Measurements from ENCODE around the gene RAI1.

DNA sequence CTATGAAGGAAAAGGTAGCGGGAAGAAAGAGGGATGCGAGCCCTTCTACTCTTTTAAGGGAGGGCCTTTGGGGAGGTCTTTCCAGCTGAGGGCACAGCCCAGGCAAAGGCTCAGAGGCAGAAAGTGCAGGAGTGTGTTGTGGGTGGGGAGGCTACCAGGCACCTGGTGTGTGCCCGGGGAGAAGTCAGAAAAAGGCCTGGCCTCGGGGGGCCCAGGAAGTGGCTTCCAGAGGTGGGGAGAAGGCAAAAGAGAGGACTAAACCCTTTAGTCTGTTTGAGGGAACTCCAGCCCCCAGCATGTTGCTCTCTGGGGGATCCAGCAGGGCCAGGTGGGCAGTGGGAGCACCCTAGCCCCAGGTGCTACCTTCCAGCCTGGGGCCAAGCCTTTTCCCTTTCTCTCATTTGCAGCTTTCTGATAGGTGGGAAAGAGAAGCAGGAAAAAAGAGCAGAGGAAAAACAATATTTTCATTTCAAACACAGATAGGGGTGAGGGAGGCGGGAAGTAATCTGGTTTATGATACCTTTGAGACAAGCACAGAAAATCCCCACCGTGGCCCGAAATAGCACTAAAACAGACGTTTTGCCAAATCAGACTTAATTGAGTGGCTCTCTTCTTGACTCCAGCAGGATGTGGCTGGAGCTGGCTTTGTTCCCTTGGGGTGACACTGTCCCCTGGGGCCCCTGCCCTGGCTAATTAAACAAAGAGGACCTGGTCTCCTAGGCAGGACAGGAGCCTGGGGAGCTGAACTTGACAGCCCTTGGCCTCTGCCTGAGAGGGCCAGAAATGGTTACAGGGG, 10.4 kb downstream of the RAI1 start:
- TF ChIP-seq, protein P1, sequence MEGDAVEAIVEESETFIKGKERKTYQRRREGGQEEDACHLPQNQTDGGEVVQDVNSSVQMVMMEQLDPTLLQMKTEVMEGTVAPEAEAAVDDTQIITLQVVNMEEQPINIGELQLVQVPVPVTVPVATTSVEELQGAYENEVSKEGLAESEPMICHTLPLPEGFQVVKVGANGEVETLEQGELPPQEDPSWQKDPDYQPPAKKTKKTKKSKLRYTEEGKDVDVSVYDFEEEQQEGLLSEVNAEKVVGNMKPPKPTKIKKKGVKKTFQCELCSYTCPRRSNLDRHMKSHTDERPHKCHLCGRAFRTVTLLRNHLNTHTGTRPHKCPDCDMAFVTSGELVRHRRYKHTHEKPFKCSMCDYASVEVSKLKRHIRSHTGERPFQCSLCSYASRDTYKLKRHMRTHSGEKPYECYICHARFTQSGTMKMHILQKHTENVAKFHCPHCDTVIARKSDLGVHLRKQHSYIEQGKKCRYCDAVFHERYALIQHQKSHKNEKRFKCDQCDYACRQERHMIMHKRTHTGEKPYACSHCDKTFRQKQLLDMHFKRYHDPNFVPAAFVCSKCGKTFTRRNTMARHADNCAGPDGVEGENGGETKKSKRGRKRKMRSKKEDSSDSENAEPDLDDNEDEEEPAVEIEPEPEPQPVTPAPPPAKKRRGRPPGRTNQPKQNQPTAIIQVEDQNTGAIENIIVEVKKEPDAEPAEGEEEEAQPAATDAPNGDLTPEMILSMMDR (IDR thresholded peaks at IDR 0.05; ENCODE audit: control extremely low read depth in 1 of 3, insufficient read depth in 1 of 3, low read depth in 1 of 3, low read length in 3 of 3), result no peak
- TF ChIP-seq POLR2A (IDR thresholded peaks at IDR 0.05; ENCODE audit: control extremely low read depth in 1 of 2, low read depth in 2 of 2, low read length in 2 of 2) (no peak), ZNF274 (IDR thresholded peaks at IDR 0.05; ENCODE audit: borderline replicate concordance, extremely low read depth, low read length) (no peak)

All from H1 (cell line).